Measurements from ENCODE around the gene FBXL3. TPM values are rescaled to one million over a fixed set of nuclear protein-coding genes. Genes with fewer than 3 reads are reported as not detected.

The FBXL3 gene
- polyA plus RNA-seq, 4 donors = 20.6 to 43.1 (median 30.7) TPM

GRCh38 chr13:77002590-77003190 lies 24.3 kb downstream of the FBXL3 start:
- H3K36me3 ChIP-seq (ENCODE audit: control insufficient read depth in 3 of 3, insufficient read depth in 2 of 3, low read depth in 1 of 3, low read length in 3 of 3) = peaks cover 3 to 15% (median 14%) of the 10 kb centered on the region in 3 donors
- H3K27ac ChIP-seq (ENCODE audit: low read depth in 1 of 3, low read length in 2 of 3) = no peak overlapping the region
- peak; percentile 10 for FAIRE-seq
- no peaks in the 10 kb centered on the region for H3K27me3 ChIP-seq (ENCODE audit: control insufficient read depth in 3 of 3, insufficient read depth in 3 of 3, low read length in 3 of 3)
- H3K4me1 ChIP-seq (ENCODE audit: control insufficient read depth in 3 of 3, insufficient read depth in 2 of 3, low read depth in 1 of 3, low read length in 2 of 3) = peaks cover 0 to 2% (median 2%) of the 10 kb centered on the region in 3 donors
- peak; percentile 25 to 36 for DNase-seq
- no peak overlapping the region for H3K4me3 ChIP-seq (ENCODE audit: low read depth in 1 of 3, low read length in 3 of 3)
- WGBS, 3 donors = 63 to 66% (median 64%) methylated on average over 7 of the region's 7 CpGs
- no peaks in the 10 kb centered on the region for H3K9me3 ChIP-seq (ENCODE audit: control insufficient read depth in 2 of 2, insufficient read depth in 1 of 2, low read depth in 1 of 2, low read length in 1 of 2)

GRCh38 chr13:77001963-77002587 lies 24.9 kb downstream of the FBXL3 start:
- Histone ChIP-seq H3K9me3 (ENCODE audit: control insufficient read depth in 2 of 2, insufficient read depth in 1 of 2, low read depth in 1 of 2, low read length in 1 of 2) (no peaks in the 10 kb centered on the region), H3K27ac (ENCODE audit: low read depth in 1 of 3, low read length in 2 of 3) (peak overlapping the region in 1 of 3 donors; percentile 27), H3K36me3 (ENCODE audit: control insufficient read depth in 3 of 3, insufficient read depth in 2 of 3, low read depth in 1 of 3, low read length in 3 of 3) (peaks cover 3 to 15% (median 11%) of the 10 kb centered on the region in 3 donors), H3K4me1 (ENCODE audit: control insufficient read depth in 3 of 3, insufficient read depth in 2 of 3, low read depth in 1 of 3, low read length in 2 of 3) (peaks cover 0 to 2% (median 0%) of the 10 kb centered on the region in 3 donors), H3K4me3 (ENCODE audit: low read depth in 1 of 3, low read length in 3 of 3) (no peak overlapping the region), H3K27me3 (ENCODE audit: control insufficient read depth in 3 of 3, insufficient read depth in 3 of 3, low read length in 3 of 3) (no peaks in the 10 kb centered on the region)
- no peak for FAIRE-seq
- WGBS, 3 donors = 40 to 48% (median 44%) methylated on average over 4 of the region's 4 CpGs
- no peak for DNase-seq

GRCh38 chr13:77001540-77001939 lies 25.4 kb downstream of the FBXL3 start:
- Histone ChIP-seq H3K4me3 (ENCODE audit: low read depth in 1 of 3, low read length in 3 of 3) (no peak overlapping the region), H3K9me3 (ENCODE audit: control insufficient read depth in 2 of 2, insufficient read depth in 1 of 2, low read depth in 1 of 2, low read length in 1 of 2) (no peaks in the 10 kb centered on the region), H3K27me3 (ENCODE audit: control insufficient read depth in 3 of 3, insufficient read depth in 3 of 3, low read length in 3 of 3) (no peaks in the 10 kb centered on the region), H3K36me3 (ENCODE audit: control insufficient read depth in 3 of 3, insufficient read depth in 2 of 3, low read depth in 1 of 3, low read length in 3 of 3) (peaks cover 3 to 17% (median 9%) of the 10 kb centered on the region in 3 donors), H3K27ac (ENCODE audit: low read depth in 1 of 3, low read length in 2 of 3) (no peak overlapping the region), H3K4me1 (ENCODE audit: control insufficient read depth in 3 of 3, insufficient read depth in 2 of 3, low read depth in 1 of 3, low read length in 2 of 3) (peaks cover 0 to 2% (median 0%) of the 10 kb centered on the region in 3 donors)
- no peak for DNase-seq
- FAIRE-seq = no peak
- WGBS, 3 donors = 62 to 69% (median 65%) methylated on average over 4 of the region's 4 CpGs

GRCh38 chr13:77000475-77000874 lies 26.5 kb downstream of the FBXL3 start:
- Histone ChIP-seq H3K27ac (ENCODE audit: low read depth in 1 of 3, low read length in 2 of 3) (no peak overlapping the region), H3K4me3 (ENCODE audit: low read depth in 1 of 3, low read length in 3 of 3) (no peak overlapping the region), H3K27me3 (ENCODE audit: control insufficient read depth in 3 of 3, insufficient read depth in 3 of 3, low read length in 3 of 3) (no peaks in the 10 kb centered on the region), H3K4me1 (ENCODE audit: control insufficient read depth in 3 of 3, insufficient read depth in 2 of 3, low read depth in 1 of 3, low read length in 2 of 3) (peaks cover 0 to 2% (median 0%) of the 10 kb centered on the region in 3 donors), H3K36me3 (ENCODE audit: control insufficient read depth in 3 of 3, insufficient read depth in 2 of 3, low read depth in 1 of 3, low read length in 3 of 3) (peaks cover 3 to 19% (median 11%) of the 10 kb centered on the region in 3 donors), H3K9me3 (ENCODE audit: control insufficient read depth in 2 of 2, insufficient read depth in 1 of 2, low read depth in 1 of 2, low read length in 1 of 2) (no peaks in the 10 kb centered on the region)
- WGBS, 3 donors = 51 to 69% (median 60%) methylated on average over 1 of the region's 1 CpG
- DNase-seq (no peak), FAIRE-seq (no peak)

GRCh38 chr13:76994281-76994680 lies 32.7 kb downstream of the FBXL3 start:
- no peak overlapping the region for H3K4me3 ChIP-seq (ENCODE audit: low read depth in 1 of 3, low read length in 3 of 3)
- H3K27ac ChIP-seq (ENCODE audit: low read depth in 1 of 3, low read length in 2 of 3) = no peak overlapping the region
- no peaks in the 10 kb centered on the region for H3K9me3 ChIP-seq (ENCODE audit: control insufficient read depth in 2 of 2, insufficient read depth in 1 of 2, low read depth in 1 of 2, low read length in 1 of 2)
- no peaks in the 10 kb centered on the region for H3K27me3 ChIP-seq (ENCODE audit: control insufficient read depth in 3 of 3, insufficient read depth in 3 of 3, low read length in 3 of 3)
- H3K36me3 ChIP-seq (ENCODE audit: control insufficient read depth in 3 of 3, insufficient read depth in 2 of 3, low read depth in 1 of 3, low read length in 3 of 3) = peaks cover 2 to 8% (median 3%) of the 10 kb centered on the region in 3 donors
- WGBS, 3 donors = 96 to 100% (median 97%) methylated on average over 3 of the region's 3 CpGs
- H3K4me1 ChIP-seq (ENCODE audit: control insufficient read depth in 3 of 3, insufficient read depth in 2 of 3, low read depth in 1 of 3, low read length in 2 of 3) = peaks cover 1 to 12% (median 4%) of the 10 kb centered on the region in 3 donors
- no peak for FAIRE-seq
- no peak for DNase-seq

- FAIRE-seq = no peak
- H3K4me1 ChIP-seq (ENCODE audit: control insufficient read depth in 3 of 3, insufficient read depth in 2 of 3, low read depth in 1 of 3, low read length in 2 of 3) = peaks cover 1 to 12% (median 4%) of the 10 kb centered on the region in 3 donors
- WGBS, 3 donors = 77 to 84% (median 83%) methylated on average over 5 of the region's 5 CpGs
- H3K27ac ChIP-seq (ENCODE audit: low read depth in 1 of 3, low read length in 2 of 3) = no peak overlapping the region
- no peak overlapping the region for H3K4me3 ChIP-seq (ENCODE audit: low read depth in 1 of 3, low read length in 3 of 3)
- H3K9me3 ChIP-seq (ENCODE audit: control insufficient read depth in 2 of 2, insufficient read depth in 1 of 2, low read depth in 1 of 2, low read length in 1 of 2) = no peaks in the 10 kb centered on the region
- DNase-seq = no peak
- peaks cover 2 to 7% (median 3%) of the 10 kb centered on the region in 3 donors for H3K36me3 ChIP-seq (ENCODE audit: control insufficient read depth in 3 of 3, insufficient read depth in 2 of 3, low read depth in 1 of 3, low read length in 3 of 3)
- no peaks in the 10 kb centered on the region for H3K27me3 ChIP-seq (ENCODE audit: control insufficient read depth in 3 of 3, insufficient read depth in 3 of 3, low read length in 3 of 3)
Measured at GRCh38 chr13:76993473-76993872, 33.5 kb downstream of the FBXL3 start.

GRCh38 chr13:76993021-76993420 lies 33.9 kb downstream of the FBXL3 start:
- no peaks in the 10 kb centered on the region for H3K27me3 ChIP-seq (ENCODE audit: control insufficient read depth in 3 of 3, insufficient read depth in 3 of 3, low read length in 3 of 3)
- peak overlapping the region in 2 of 3 donors; percentile 61 to 69 for H3K4me3 ChIP-seq (ENCODE audit: low read depth in 1 of 3, low read length in 3 of 3)
- peaks cover 2 to 7% (median 3%) of the 10 kb centered on the region in 3 donors for H3K36me3 ChIP-seq (ENCODE audit: control insufficient read depth in 3 of 3, insufficient read depth in 2 of 3, low read depth in 1 of 3, low read length in 3 of 3)
- peak overlapping the region in 2 of 3 donors; percentile 80 to 85 for H3K27ac ChIP-seq (ENCODE audit: low read depth in 1 of 3, low read length in 2 of 3)
- peaks cover 1 to 12% (median 4%) of the 10 kb centered on the region in 3 donors for H3K4me1 ChIP-seq (ENCODE audit: control insufficient read depth in 3 of 3, insufficient read depth in 2 of 3, low read depth in 1 of 3, low read length in 2 of 3)
- no peak for DNase-seq
- no peaks in the 10 kb centered on the region for H3K9me3 ChIP-seq (ENCODE audit: control insufficient read depth in 2 of 2, insufficient read depth in 1 of 2, low read depth in 1 of 2, low read length in 1 of 2)
- no peak for FAIRE-seq
- WGBS, 3 donors = 36 to 58% (median 44%) methylated on average over 3 of the region's 3 CpGs

- 0 to 2% (median 2%) methylated on average over 20 of the region's 20 CpGs for WGBS, 3 donors
- peaks cover 2 to 7% (median 3%) of the 10 kb centered on the region in 3 donors for H3K36me3 ChIP-seq (ENCODE audit: control insufficient read depth in 3 of 3, insufficient read depth in 2 of 3, low read depth in 1 of 3, low read length in 3 of 3)
- H3K4me1 ChIP-seq (ENCODE audit: control insufficient read depth in 3 of 3, insufficient read depth in 2 of 3, low read depth in 1 of 3, low read length in 2 of 3) = peaks cover 1 to 12% (median 4%) of the 10 kb centered on the region in 3 donors
- FAIRE-seq (no peak), DNase-seq (no peak)
- H3K27me3 ChIP-seq (ENCODE audit: control insufficient read depth in 3 of 3, insufficient read depth in 3 of 3, low read length in 3 of 3) = no peaks in the 10 kb centered on the region
- H3K9me3 ChIP-seq (ENCODE audit: control insufficient read depth in 2 of 2, insufficient read depth in 1 of 2, low read depth in 1 of 2, low read length in 1 of 2) = no peaks in the 10 kb centered on the region
- H3K27ac ChIP-seq (ENCODE audit: low read depth in 1 of 3, low read length in 2 of 3) = peak overlapping the region; percentile 80 to 97 (median 85)
- peak overlapping the region; percentile 61 to 83 (median 69) for H3K4me3 ChIP-seq (ENCODE audit: low read depth in 1 of 3, low read length in 3 of 3)
Measured at GRCh38 chr13:76992548-76993001, 34.4 kb downstream of the FBXL3 start.
